Stimulated activated CD4-positive, alpha-beta T cell treated with anti-CD3 and anti-CD28 coated beads, TNF-alpha, amount 100 ng/mL, for 4 hours (primary cell): ENCODE data around the gene RAP2A.

ENCODE experiments used
- DNase-seq, 3 experiments: peaks; one replicate each; pipeline ENCODE4 v3.0.0-alpha.2; 2020; ENCODE audit warnings: low read depth in 3 of 3

RAP2A gene

DNA sequence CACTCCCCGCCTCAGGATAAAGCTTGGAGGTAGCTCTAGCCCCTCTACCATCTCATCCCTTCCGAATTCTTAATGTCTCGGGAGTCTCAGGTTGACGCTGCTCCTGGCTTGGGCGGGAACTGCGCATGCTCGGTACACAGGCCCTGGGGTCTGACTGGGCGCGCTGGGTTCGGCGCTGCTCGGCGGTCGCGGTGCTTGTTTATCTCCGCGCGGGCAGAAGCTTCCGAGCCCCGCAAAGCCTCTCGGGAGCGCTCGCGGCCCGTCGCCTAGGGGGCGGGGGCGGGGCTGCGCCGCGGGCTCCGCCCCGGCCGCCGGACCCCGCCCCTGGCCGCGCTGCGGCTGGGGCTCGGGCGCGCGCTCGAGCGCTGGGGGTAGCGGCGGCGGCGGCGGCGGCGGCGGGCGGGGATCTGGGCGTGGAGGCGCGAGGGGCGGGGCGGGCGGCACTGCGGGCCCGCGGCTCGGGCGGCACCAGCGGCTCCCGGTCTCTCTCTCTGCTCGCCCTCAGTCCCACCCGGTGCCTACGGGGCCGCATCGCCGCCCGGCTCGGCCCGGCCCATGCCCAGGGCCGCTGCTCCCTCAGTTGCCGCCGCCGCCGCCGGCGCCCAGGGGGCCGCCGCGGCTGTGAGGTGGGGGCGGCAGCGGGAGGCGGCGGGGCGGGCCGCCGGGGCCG, at the start of gene RAP2A:
Gene RAP2A, plus strand, starts transcription at position 443 of the 670 bp plus-strand sequence. CDS start 302 bp downstream, outside the sequence.
- DNase-seq, result peak; percentile 78 to 82 (median 79)

DNA sequence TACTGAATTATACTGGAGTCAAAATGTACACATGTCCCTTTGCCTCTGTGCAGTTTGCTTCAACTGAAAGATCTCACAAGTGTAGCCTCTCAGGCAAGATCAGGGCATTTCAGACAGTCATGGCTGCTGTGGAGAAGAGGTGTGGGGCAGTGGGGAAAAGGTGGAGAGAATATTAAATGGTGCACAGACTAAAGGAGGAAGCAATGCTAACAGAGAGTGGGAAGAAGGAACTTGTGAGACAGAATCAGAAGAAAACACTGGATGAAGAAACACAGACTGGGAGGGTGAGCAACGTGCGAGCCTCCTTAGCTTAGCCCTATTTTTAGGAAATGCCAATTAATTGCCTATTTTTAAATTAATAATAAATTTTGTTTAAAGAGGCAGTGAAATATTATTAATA, 49.6 kb upstream of the RAP2A start:
- DNase-seq, result no peak

GRCh38 chr13:97385146-97385545, 48.8 kb upstream of the RAP2A start:
- no peak for DNase-seq

- no peak for DNase-seq
Measured at GRCh38 chr13:97385854-97386253, 48.1 kb upstream of the RAP2A start.

DNA sequence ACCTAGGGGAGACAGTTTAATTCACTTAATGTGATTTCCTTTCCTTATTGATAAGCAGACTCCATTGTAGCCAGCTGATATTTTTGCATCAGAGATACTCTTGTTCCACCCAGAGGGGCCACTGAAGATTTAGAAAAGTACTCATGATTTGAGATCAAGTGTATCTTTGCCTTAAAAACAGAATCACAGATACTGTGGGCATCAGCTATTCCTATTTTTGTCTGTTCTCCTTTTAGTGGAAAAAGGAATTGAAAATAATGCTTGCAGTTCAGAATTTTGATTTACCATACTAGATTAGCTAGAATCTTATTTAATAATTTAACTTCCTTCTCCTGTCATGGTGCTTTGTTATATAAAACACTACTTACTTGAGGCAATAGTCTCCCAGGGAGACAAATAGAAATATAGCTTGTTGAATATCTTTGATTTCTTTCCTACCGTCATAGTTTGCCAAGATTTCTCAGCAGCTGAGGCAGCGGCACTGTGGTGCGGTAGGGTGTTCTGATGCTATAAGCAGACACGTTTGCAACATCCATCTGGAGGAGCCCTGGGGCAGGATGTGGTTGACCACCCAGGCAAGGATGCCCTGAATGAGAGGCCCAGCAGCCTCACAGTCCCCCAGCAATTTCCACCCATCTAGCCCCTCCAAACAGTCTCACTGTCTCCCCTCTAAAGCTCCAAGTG, 47.0 kb upstream of the RAP2A start:
- no peak for DNase-seq

DNA sequence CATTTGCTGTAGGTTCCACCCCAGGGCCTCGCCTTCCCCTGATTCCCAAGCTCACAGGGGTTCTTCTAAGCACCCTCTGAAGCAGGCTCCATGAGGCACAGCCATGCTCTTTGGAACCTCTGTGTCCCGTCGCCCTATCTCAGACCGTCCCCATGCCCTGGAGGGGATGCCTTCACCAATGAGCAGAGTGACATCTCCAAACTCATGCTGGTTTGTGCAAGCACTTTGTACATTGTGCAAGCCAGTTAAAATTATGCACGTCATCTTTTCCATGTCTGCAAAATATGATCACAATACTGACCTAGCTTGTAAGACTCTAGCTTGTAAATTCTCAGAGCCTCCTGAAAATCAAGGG, 46.5 kb upstream of the RAP2A start:
- no peak for DNase-seq

DNA sequence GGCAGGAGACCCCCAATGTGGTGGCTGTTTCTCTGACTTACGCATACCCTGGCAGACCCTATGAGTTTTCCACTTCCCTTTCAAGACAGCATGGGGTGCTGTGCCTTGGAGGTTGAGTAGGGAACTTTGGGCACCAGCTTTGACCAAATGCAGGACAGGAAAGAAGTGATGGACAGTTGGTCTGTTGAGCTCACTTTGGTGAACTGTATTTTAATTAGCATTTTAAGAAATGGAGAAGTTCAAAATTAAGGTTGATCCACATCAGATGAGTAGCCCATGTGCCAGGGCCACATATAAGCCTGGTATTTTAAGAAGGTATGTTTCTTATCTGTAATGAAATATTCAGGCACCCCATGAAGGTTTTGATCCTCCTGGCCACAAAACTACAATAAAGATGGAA, 46.1 kb upstream of the RAP2A start:
- DNase-seq, result no peak

DNA sequence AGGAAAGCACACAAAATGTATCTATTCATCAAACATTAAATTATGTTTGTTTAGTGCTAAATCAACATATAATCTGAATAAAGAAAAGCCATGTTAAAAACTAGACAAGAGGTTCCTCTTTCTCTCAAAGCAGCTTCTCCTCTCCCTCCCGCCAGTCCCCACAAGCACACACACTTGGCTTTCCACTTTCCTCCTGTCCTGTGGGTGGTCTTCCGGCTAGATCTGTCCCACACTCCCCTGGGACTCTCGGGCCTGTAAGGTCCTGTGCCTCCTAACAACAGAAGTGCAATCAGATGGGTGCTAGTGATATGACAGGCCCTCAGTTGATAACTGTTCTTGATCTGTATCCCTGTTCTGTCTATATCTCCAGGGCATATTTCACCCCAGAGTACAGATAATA, 45.6 kb upstream of the RAP2A start:
- DNase-seq, result no peak

DNA sequence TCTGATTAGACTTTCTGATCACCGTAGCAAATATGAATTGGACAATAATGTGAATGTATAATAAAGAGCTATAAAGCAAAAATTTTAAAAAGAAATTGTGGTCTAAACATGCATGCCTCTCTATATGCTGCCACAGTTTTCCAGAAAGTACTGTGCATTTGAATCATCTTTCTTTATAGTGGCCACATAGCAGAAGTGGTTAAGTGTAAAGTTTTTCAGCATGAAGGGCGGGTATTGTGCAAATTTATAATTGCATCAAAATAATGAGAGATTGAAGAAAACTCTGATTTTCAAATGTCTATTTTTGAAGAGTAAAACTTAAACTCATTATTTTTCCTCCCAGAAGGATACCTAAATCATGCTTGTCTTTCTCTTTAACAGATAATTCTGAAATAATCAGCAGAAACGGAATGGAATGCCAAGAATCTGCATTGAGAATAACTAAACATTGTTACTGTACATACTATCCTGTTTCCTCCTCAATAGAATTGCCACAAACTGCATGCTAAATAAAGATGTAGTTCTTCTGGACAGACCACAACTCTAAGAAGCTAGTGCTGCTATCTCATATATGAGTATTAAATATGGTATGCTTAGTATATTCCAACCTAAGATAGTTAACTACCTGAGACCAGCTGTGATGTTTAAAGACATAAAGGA, 42.9 kb upstream of the RAP2A start:
- no peak for DNase-seq

DNA sequence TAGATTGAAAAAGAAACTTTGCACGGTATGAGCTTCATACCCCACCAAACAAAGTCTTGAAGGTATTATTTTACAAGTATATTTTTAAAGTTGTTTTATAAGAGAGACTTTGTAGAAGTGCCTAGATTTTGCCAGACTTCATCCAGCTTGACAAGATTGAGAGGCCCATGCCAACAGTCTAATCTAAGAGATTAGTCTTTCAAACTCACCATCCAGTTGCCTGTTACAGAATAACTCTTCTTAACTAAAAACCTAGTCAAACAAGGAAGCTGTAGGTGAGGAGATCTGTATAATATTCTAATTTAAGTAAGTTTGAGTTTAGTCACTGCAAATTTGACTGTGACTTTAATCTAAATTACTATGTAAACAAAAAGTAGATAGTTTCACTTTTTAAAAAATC, 41.9 kb upstream of the RAP2A start:
- no peak for DNase-seq

DNA sequence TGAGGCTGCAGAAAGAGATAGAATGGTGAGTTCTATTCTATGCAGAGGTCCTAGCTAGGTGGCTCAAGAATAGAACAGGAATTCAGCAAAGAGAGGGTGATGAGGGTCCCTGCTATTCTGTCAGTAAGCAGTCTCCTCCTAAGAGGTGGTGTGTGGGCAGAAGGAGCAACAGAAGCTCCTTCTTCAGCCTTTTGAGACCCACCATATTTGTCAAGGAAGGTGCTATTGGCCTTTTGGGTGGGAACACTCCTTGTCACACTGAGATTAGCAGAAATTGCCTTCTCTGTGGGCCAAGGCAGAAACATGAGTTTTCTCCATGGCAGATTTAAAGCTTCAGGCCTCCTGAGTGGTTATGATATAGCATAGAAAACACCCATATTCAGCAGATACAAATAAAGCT, 39.4 kb upstream of the RAP2A start:
- no peak for DNase-seq

- no peak for DNase-seq
Measured at GRCh38 chr13:97395447-97396136, 38.4 kb upstream of the RAP2A start.

- DNase-seq, result no peak
Measured at GRCh38 chr13:97397267-97397666, 36.7 kb upstream of the RAP2A start.

DNA sequence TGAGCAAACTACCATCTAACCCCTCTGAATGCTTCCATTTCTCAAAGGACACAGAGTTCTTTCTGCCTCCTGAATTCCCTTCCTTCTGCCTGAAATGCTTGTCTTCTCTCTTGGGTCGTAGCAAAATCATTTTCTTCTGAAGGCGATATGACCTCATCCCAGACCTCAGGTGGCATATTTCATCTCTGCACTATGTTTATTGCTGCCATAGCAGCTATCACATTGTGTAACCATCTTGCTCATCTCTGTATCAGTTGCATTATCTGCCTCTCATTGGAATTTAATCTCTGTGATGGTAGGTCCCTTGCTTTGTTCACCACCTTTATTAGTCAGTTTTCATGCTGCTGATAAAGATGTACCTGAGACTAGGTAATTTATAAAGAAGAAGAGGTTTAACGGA, 32.5 kb upstream of the RAP2A start:
- no peak for DNase-seq

GRCh38 chr13:97403893-97404750, 29.8 kb upstream of the RAP2A start:
- no peak for DNase-seq

GRCh38 chr13:97407540-97407939, 26.4 kb upstream of the RAP2A start:
- no peak for DNase-seq

GRCh38 chr13:97408938-97409337, 25.0 kb upstream of the RAP2A start:
- DNase-seq, result no peak

- DNase-seq, result no peak
Measured at GRCh38 chr13:97411984-97412383, 22.0 kb upstream of the RAP2A start.

- DNase-seq, result no peak
Measured at GRCh38 chr13:97413694-97414093, 20.3 kb upstream of the RAP2A start.

DNA sequence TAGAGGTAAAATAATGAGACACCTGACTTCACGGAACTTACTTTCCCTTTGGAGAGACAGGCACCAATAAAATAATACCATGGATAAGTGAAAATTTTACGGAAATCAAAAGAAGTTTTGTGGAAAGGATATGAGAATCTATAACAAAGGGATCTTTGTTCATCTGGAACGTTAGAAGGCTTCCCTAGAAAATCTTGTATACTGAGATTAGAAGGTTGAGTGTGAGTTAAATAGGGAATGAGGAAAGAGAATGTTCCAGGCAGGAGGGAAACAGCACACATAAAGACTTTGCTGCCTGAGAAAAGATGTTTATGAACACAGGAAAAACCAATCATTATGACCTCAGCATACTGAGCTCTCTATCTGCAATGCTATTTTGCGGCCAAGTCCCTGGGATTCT, 19.6 kb upstream of the RAP2A start:
- DNase-seq, result no peak

DNA sequence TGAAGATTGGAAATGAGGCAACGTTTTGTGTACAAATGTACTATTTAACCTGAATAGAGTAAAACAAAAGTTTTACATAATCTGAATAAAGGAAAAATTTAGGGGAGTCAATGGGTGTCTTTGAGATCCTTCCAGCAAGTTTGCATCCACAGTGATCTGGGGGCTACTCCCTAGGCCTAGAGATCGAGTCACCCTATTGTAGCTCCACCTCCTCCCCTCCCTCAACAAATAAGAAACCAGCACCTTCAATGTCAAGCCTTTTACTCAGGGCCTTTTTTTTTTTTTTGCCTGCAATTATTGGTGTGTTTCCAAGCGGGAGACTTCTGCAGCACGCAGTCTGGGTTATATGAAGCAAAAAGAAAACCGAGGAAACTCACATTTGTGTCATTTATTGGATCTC, 16.3 kb upstream of the RAP2A start:
- DNase-seq, result no peak
